HG03432 (cell line): ENCODE results near the gene WDR64.
A peak's percentile ranks its signal among the peaks of the same experiment; 100 is the strongest.

ENCODE experiments used
- ATAC-seq: cut with Tn5 transposase; IDR thresholded peaks from one replicate; pipeline ENCODE4 v1.9.1; 2021; ENCODE audit warnings: mild to moderate bottlenecking, moderate library complexity; ENCODE audit not compliant: unreplicated experiment

The WDR64 gene

DNA sequence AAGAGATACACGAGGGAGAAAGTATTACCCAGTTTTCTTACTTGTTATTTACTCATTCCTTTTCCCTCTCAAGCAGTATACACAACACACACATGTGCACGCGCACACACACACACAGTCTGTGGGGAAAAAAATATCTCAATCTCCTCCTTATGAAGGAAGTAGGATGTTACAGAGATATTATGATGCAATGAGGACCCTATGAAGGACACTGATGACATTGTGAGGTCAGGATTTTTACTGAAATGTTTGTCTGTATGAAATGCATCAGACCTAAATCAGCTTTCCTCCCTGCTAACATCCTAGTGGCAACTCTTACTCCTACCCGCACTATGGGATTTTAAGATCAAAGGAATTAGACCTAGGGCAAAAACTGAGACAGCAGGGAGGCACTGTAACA is at the start of gene WDR64:
WDR64 (plus strand) TSS at position 270 of the 400 bp plus-strand sequence. CDS start 204 bp downstream, outside the sequence.
- ATAC-seq: no peak

DNA sequence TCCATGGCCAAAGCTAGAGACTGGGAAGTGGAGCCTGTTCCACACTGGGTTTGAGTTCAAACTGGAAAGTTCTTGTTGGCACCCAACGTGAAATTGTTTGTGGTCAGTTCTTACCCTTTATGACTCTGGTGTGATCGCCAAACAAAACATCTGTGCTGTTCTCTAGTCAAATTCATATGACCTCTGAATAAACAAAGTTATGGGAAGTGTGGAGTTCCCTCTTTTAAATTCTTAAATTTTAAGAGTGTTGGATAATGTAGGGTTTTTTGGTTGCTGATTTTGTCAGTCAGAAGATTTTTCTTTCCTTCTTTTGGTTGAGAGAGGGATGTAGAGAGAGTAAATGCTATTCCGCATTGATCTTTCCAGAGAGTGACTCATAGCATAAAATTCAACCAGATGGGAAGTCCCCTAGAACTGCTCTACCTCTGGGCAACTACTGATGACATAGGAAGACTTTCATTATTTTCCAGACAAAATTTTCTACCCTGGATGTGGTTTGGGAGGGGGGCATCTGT is 48.3 kb upstream of the WDR64 start:
- no peak for ATAC-seq

DNA sequence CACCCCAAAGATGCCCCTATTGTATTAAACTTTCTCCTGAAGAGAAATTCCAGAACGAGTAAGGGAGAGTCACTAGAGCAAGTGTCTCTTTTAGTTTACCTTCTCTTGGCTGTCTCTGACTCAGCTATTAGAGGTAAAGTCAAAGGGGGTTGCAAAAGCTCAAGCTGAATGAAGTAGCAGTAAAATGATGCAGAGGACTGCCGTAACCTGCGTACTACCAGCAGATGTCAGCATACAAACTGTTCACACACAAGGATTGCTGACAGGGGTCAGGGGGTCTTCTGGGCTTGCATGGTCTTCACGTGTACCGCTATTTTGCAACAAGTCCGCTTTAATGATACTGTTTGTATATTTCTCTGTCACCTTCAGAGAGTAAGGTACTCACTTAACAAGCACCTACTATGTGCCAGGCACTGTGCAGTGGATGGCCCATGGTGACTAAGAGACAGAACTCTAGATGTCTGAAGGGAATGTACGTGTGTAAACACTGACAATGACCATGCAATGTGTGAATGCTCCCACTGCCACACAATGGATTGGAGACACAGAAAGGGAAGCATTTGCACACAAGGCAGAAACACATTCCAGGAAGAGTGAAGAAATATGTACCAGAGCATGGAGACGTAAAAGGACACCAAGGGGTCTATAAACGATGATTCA is 46.8 kb upstream of the WDR64 start:
- no peak for ATAC-seq

DNA sequence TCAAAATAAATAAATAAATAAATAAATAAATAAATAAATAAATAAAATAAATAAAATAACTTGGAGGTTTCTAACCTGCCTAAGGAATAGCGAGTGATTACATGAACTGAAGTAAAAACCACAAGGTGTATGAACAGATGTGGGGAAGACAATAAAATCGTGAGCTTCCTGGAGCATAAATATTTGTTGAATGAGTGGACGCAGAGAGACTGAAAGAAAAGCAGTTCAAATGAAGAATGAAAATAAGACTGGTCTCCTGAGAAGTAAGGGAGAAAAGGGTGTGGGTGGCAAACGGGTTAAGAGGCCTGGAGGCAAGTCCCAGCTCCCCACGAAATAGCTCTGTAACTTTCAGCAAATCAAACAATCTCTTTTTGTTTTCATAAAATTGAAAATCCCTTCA is 45.5 kb upstream of the WDR64 start:
- no peak for ATAC-seq

DNA sequence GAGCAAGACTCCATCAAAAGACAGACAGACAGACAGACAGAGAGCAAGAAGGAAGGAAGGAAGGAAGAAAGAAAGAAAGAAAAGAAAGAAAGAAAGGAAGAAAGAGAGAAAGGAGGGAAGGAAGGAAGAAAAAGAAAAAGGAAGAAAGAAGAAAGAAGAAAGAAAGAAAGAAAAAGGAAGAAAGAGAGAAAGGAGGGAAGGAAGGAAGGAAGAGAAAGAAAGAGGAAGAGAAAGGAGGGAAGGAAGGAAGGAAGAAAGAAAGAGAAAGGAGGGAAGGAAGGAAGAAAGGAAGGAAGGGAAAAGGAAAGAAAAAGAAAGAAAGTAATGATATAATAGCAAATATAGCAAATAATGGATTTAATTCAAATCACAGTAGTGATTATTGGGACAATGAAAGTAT is 44.6 kb upstream of the WDR64 start:
- ATAC-seq: no peak

DNA sequence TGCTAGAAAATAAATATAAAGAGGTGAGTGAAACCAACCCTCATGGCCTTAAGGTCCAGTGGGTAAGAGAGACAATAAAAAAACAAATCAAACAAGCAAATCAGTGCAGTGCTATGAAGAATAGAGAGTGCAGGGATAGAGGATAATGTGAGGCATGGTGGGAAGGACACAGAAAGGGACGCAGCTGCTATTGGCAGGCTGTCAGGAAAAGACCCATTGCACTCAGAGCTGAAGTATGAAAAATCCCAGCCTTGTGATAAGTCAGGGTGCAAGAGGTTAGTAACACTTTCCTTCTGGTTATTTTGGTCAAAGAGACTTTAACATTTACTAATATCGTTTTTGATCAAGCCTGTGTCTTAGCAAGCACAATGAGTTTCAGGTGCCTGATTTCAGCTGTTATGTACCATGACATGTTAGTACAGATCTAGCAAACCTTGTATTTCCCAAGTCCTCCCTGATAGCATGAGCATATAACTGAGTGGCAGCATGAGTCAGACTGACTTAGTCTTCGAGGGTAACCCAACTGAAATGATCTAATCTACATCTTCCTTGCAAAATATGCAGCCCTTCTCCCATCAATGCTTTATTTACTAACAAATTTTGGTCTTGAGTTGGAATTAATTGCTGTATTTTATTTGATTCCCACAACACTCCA is 43.6 kb upstream of the WDR64 start:
- ATAC-seq: no peak

DNA sequence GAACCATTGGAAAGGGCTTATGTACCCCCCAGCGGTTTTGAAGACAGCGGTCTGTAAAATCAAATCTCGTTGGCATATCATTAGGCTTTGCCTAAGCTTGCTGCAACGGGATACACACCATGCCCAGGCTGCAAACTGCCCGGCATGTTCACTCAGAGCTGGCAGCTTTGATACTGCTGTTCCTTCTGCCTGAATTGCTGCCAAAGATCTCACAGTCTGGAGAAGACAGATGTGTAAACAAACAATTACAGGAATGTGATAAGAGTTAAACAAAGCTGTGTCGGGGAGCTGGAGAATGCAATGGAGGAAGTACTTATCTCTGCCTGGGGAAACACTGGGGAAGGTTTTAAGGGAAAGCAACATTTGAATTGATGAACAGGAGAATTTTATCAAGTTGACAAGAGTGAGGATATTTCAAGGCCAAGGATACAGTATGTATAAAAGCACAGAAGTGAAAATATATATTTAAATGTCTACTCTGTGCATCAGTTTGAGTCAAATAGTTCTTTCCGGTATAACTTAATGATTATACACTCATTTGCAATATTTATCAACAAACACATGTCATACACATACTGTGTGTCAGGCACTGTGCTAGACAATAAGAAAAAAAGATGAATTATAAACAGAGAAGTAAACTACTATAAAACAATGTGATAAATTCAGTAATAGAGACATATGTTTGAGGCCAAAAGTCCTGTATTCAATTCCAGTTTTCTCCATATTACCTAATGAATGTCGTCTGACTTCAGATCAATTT is 41.8 kb upstream of the WDR64 start:
- no peak for ATAC-seq

DNA sequence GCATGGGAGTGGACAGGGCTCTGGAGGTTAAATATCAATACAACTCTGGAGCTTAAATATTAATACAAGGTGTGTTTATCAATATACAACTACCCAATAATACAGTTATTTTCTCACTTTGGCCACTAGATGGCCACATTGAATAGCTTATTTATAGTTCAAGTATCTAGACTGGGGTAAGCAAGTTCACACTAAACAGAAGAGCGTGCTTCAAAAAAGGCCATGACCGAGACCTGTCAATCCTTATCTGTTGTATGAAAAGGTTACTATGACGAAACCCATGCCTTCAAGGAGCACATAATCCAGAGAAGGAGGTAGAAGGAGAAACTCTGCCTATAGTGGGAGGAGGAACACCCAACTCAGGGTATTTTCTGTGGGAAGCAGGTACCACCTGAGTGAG is 41.0 kb upstream of the WDR64 start:
- ATAC-seq: peak; percentile 94

DNA sequence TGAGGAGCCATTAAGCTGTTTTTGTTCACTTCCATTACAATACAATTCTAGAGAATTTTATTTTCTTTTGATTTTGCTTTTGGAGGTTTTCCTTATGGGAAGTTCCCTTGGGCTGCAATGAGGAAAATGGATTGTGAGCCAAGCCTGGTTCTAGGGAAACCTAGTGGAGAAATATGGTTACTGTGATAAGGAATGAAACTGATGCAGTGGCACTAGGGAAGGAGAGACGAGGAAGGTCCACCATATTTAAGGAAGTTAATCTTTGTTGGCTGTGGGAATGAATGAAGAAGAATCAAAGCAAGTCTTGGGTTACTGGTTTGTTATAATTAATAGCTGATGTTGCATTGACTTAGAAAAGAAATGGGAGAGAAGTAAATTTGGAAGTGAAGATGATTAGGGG is 40.3 kb upstream of the WDR64 start:
- no peak for ATAC-seq

DNA sequence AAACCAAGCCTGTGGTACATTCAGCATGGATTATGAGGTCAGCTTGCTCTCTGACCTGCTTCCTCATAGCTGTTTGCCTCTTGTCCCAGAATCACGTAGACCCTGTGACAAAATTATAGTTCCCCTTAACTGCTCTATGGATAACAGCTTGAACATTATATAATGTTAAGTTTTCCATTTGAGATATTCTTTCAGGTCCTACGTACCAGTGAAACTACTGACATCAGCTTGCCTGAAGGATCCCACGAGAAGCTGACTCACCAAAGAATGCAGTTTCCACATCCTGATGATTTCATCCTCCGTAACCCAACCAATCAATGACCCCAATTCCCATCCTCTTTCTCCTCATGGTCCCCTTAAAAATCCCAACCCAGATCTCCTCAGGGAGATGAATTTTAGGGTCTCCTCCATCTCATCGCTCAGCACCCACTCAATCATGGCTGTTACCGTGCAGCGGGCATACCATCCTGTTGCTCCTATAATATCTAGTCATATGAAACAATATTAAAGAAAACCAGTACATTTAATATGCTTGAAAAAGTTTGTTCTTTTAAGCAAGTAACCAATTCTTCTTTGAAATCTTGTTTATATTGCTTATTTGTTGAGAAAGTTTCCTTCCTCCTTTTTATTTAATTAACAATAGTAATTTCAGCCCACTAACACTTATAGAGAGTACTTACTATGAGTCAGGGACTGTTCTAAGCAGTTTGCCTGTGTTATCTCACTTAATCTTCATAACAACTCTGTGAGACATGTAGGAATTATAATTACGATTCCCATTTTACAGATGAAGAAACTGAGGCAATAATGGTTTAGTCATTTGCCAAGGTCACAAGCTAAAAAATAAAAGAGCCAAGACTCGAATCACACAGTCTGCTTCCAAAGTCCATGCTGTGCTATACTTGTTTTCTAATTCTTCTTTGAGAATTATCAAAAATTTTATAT is 39.3 kb upstream of the WDR64 start:
- ATAC-seq: no peak

DNA sequence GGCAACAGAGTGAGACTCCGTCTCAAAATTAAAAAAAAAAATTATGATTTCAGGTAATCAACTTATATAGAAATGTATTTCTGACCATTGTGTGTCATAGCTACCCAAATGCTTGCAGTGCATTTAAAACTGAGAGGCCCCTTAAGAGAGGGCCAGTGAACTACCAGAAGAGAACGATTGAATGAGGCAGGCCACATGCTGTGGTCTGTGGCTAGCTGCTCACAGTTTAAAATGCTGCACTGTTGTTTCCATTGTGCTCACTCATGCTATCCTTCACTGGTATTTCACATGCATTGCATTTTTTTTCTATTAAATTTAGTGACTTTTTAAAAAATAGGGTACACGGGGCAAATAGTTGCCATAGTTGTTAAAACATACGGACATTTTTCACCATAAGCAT is 37.9 kb upstream of the WDR64 start:
- no peak for ATAC-seq

DNA sequence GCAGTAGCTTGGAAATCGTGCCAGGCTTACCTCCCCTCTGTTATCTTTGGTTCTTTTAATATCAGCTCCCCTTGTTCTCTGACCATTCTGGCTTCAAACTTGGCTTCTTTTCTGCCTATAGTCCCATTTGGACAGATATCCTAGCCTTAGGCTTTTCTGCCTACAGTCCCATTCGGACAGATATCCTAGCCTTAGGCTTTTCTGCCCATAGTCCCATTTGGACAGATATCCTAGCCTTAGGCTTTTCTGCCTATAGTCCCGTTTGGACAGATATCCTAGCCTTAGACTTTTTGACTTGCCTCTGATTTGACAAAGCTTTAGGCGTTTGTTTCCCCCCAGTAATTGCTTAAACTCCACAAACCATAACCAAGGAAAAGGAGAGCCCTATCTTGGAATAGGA is 37.5 kb upstream of the WDR64 start:
- no peak for ATAC-seq

DNA sequence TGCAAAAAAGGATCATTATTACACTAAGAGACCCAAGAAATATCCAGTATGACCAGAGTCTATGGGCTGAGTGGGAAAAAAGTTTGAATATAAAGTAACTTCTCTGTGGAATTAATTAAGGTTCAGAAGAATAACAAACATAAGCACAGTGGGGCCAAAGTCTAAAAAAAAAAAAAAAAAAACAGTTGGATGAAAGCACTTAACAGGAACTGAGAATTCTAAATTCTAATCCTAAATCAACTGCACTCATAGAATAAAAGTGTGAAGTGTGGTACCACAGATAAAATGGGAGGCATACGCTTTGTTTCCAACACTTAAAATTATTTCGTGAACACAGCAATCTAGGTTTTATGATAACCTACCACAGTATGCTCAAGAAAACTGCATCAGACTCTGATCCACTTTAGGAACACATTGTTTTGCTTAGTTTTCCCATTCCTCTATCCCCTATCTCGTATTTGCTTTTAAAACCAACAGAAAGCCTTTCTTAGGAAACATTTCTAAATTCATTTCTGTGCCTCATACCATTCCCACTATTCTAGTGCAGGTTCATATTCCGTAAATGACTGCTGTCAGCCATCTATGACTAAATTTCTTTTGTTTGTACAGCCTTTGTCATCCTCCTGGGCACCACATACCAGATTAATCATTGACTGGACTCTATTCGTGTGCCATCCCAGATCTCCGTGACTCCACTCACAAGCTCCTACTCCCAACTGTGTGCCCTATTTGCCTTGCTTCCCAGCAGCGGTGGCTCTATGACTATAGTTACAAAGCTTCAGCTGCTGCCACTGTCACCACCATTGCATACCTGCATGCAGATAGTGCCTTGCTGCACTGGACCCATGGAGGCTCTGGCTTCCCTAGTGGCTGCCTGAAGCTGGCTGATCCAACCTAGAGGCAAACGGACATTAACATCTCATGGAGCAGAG is 36.8 kb upstream of the WDR64 start:
- no peak for ATAC-seq

DNA sequence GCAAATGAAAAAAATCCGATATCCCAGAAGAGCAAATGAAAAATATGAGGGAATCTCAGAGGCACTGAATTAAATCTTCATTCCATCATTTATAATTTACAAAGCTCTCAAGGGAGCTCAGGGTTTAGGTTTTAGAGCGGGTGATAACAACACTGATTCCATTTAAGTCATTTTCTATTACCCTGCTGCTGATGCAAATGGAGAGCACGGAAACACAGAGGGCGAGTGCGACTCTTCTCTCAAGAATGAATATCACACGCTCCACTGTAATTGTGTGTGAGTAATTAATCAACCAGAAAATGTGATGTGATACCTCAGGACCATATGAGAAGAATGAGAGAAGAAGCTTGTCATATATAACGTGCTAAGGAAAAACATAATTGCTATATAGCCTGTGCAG is 34.7 kb upstream of the WDR64 start:
- no peak for ATAC-seq

DNA sequence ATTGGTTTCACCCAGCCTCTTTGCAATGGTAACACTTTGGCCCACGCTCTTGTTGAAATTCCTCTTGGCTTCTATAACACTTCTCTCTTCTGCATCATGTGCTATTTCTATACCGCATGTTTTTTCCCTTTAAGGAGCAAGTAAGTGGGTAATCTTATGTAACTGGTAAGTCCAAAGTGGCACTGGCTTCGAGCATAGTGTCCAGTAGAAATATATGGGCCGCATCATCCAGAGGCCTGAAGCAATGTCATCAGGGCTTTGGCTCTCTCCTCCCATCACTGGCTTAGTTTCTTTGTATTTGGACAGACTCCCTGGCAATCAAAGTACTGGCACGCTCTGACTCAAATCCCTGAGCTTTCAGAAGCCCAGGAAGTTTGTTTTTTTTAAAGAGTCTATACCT is 29.4 kb upstream of the WDR64 start:
- ATAC-seq: no peak

DNA sequence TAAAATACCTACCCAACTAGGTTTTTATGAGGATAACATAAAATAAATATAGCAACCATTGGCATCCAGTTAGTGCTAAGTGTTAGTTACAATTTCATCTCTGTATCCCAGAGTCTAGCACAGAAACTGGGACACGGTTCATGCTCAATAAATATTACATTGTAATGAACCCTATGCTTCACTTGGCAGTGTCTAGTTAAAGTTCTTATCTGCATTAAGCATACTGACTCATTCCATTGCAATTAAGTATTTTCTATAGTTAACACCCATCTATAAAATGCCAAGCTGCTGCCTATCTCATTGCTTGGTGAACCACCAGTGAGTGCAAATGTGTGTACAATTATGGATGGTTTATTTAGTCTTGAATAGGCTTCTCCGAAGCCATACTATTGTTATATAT is 27.1 kb upstream of the WDR64 start:
- no peak for ATAC-seq

DNA sequence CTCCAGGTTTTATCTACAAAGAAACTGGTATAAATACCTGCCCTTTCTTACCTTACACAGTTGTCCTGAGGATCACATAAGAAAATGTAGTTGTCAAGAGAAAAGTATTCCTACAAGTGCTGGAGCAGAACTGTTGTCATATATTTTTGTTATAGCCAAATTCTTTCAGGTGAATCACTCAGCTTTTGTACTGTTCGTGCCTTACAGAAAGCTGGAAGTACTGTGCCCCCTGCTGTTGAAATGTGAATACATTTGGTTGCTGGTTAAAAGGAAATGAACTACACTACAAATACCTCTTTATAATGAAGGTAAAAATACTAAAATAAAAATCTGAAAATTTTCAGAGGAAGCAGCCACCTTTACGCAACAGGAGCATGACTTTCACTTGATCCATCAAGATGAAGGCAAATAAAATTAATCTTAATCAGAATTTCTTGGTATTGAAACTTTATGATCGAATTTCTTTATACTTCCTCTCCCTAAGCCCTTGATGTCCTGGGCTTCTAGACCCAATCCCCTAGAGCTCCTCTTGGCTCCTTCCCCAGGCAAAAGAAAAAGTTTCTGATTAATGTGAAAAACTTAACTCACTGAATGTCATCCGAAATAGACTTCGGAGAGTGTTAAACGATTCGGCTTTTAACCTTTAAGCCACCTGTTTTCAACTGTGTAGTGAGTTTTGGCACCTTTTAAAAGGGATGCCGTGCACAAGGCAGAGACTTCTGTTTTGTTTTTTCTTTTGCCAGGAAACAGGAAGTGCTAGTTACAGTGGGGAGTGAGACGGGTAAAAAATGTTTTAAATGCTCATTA is 24.4 kb upstream of the WDR64 start:
- peak; percentile 82 for ATAC-seq

DNA sequence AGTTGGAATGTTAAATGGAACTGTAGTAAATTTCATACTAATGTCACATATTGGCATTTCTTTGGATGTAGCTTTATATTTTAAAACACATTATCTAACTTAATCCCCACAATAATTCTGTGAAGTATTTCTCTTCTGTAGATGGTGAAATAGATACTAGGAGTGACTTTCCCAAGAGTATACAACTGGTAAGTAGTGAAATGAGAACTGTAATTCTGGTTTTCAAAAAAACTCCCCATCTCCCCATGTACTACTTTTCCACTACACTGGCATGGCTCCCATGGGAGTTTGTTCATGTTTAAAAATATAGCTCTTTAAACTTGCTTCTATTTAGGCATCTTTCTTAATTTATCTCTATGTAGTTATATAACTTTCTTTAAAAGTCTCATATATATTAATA is 22.1 kb upstream of the WDR64 start:
- ATAC-seq: no peak

DNA sequence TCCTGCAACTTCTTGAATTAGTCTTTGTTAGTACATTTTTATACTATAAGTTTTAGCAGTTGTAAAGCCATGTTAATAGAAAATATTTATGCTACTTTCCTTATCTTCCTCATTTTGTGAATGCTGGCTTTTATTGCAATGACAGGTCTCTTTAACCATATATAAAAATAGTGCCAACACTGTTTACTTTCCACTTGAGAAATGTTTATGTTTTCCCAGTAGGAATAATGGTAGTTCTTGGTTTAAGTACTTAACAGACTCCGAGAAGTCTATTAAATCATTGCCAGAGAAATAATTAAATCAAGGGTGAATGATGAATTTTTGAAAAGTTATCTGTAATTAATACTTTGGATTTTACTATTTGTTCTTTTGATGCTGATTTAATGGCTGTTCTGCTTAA is 21.6 kb upstream of the WDR64 start:
- no peak for ATAC-seq
